ENCODE data around the gene CALD1.

The CALD1 gene

GRCh38 chr7:134731616-134732015 is 47.8 kb upstream of the CALD1 start:
- Histone ChIP-seq H3K9me3 (ENCODE audit: insufficient read depth, low read depth, low read length) (no peaks in the 10 kb centered on the region), H3F3A (ENCODE audit: low read depth) (no peaks in the 10 kb centered on the region), H3K27me3 (ENCODE audit: insufficient read depth, low read length, poor library complexity, severe bottlenecking) (no peaks in the 10 kb centered on the region), H4K20me1 (ENCODE audit: insufficient read depth, low read length, poor library complexity, severe bottlenecking) (no peaks in the 10 kb centered on the region), H2AFZ (ENCODE audit: low read length) (no peak overlapping the region), H3K36me3 (ENCODE audit: insufficient read depth, low read length) (no peaks in the 10 kb centered on the region), H3K9ac (ENCODE audit: low read depth, low read length, poor library complexity, severe bottlenecking) (no peak overlapping the region), H3K4me3 (ENCODE audit: low read length, poor library complexity, severe bottlenecking) (no peak overlapping the region), H3K9me2 (replicated peaks; ENCODE audit: low read depth, low read length) (no peaks in the 10 kb centered on the region), H3K79me2 (ENCODE audit: insufficient read depth, low read length) (no peaks in the 10 kb centered on the region), H3K4me1 (ENCODE audit: insufficient read depth, low read length, poor library complexity, severe bottlenecking) (no peaks in the 10 kb centered on the region), H3K4me2 (ENCODE audit: low read depth, low read length, poor library complexity, severe bottlenecking) (no peak overlapping the region)
- TF ChIP-seq CTCF (conservative IDR thresholded peaks at IDR 0.05; ENCODE audit: low read length), result no peak

DNA sequence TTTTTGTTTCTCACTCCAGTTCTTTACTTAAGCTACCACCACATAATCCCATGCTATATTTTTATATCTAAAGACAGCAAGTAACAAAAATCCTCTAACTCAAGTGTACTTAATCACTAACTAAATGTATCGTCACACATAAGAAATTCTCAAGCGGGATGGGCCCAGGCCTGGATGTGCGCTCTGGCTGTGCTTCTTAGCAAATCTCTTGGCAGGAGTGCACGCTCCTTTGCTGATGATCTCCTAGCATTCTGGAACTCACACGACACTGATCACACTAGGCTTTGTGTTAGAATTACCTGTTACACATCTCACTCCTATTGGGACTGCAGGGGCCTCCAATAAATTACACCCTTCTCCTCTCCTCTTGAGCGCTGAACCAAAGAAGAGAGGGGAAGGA is 46.7 kb upstream of the CALD1 start:
- no peaks in the 10 kb centered on the region for H3K9me2 ChIP-seq (replicated peaks; ENCODE audit: low read depth, low read length)
- no peaks in the 10 kb centered on the region for H3K27me3 ChIP-seq (ENCODE audit: insufficient read depth, low read length, poor library complexity, severe bottlenecking)
- TF ChIP-seq EZH2phosphoT487 (IDR thresholded peaks at IDR 0.05; ENCODE audit: borderline replicate concordance) (no peak), CTCF (conservative IDR thresholded peaks at IDR 0.05; ENCODE audit: low read length) (no peak)
- H3F3A ChIP-seq (ENCODE audit: low read depth), result no peaks in the 10 kb centered on the region
- H3K9me3 ChIP-seq (ENCODE audit: insufficient read depth, low read depth, low read length), result no peaks in the 10 kb centered on the region
- H2AFZ ChIP-seq (ENCODE audit: low read length), result no peak overlapping the region
- H3K4me1 ChIP-seq (ENCODE audit: insufficient read depth, low read length, poor library complexity, severe bottlenecking), result no peaks in the 10 kb centered on the region
- no peaks in the 10 kb centered on the region for H4K20me1 ChIP-seq (ENCODE audit: insufficient read depth, low read length, poor library complexity, severe bottlenecking)
- no peaks in the 10 kb centered on the region for H3K36me3 ChIP-seq (ENCODE audit: insufficient read depth, low read length)
- H3K4me2 ChIP-seq (ENCODE audit: low read depth, low read length, poor library complexity, severe bottlenecking), result no peak overlapping the region
- no peak overlapping the region for H3K9ac ChIP-seq (ENCODE audit: low read depth, low read length, poor library complexity, severe bottlenecking)
- no peak overlapping the region for H3K4me3 ChIP-seq (ENCODE audit: low read length, poor library complexity, severe bottlenecking)
- no peaks in the 10 kb centered on the region for H3K79me2 ChIP-seq (ENCODE audit: insufficient read depth, low read length)

DNA sequence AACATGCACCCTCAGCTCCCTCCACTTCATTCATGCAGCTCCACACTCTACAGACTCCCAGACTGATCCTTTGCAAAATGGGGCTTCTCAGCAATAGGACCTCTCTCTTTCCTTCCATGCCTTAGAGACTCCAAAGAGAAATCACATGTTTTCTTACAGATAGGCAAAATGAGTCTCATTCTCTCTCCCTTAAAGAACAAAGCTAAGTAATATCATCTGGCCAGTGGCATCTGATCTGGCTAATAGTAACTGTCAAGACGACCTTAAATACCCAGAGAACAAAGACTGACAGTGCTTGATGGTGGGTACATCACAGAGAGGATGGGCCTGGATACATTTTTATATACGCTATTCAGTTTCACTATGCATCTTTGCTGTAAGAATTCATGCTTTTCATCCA is 43.1 kb upstream of the CALD1 start:
- H3K4me1 ChIP-seq (ENCODE audit: insufficient read depth, low read length, poor library complexity, severe bottlenecking), result no peaks in the 10 kb centered on the region
- no peak overlapping the region for H3K4me2 ChIP-seq (ENCODE audit: low read depth, low read length, poor library complexity, severe bottlenecking)
- no peaks in the 10 kb centered on the region for H3K9me3 ChIP-seq (ENCODE audit: insufficient read depth, low read depth, low read length)

More for the DNA sequence above, 43.1 kb upstream of the CALD1 start:
- Histone ChIP-seq H3K9ac (ENCODE audit: low read depth, low read length, poor library complexity, severe bottlenecking) (no peak overlapping the region), H3F3A (ENCODE audit: low read depth) (no peaks in the 10 kb centered on the region), H3K4me3 (ENCODE audit: low read length, poor library complexity, severe bottlenecking) (no peak overlapping the region), H3K9me2 (replicated peaks; ENCODE audit: low read depth, low read length) (no peaks in the 10 kb centered on the region), H2AFZ (ENCODE audit: low read length) (no peak overlapping the region), H4K20me1 (ENCODE audit: insufficient read depth, low read length, poor library complexity, severe bottlenecking) (no peaks in the 10 kb centered on the region), H3K79me2 (ENCODE audit: insufficient read depth, low read length) (no peaks in the 10 kb centered on the region), H3K27me3 (ENCODE audit: insufficient read depth, low read length, poor library complexity, severe bottlenecking) (no peaks in the 10 kb centered on the region), H3K36me3 (ENCODE audit: insufficient read depth, low read length) (no peaks in the 10 kb centered on the region)
- TF ChIP-seq EZH2phosphoT487 (IDR thresholded peaks at IDR 0.05; ENCODE audit: borderline replicate concordance), result no peak
- TF ChIP-seq CTCF (conservative IDR thresholded peaks at IDR 0.05; ENCODE audit: low read length), result no peak

Data from Loucy (cell line).